K562 (cell line): ENCODE data around the gene OSBPL7. TPM values are rescaled to one million over a fixed set of nuclear protein-coding genes. Genes with fewer than 3 reads are reported as not detected.
A peak's percentile ranks its signal among the peaks of the same experiment; 100 is the strongest.

ENCODE experiments used
- AFF4 ChIP-seq: sonication (generic); formaldehyde crosslinking; IDR thresholded peaks from 2 replicates; pipeline ENCODE4 v1.8.0; 2023; ENCODE audit warnings: mild to moderate bottlenecking, missing genetic modification reagents
- ATF1 ChIP-seq, 2 experiments: fragments of 450-650 bp in 1 of 2; IDR thresholded peaks; 2 replicates each; pipeline ENCODE4 v1.6.1; 2016; ENCODE audit warnings: missing compliant biosample characterization in 1 of 2, missing genetic modification characterization in 1 of 2
- BDP1 ChIP-seq: IDR thresholded peaks from 3 replicates; pipeline ENCODE4 v1.6.1; 2011; ENCODE audit not compliant: insufficient read length, insufficient read depth
- GATAD2B ChIP-seq: fragments of 450-650 bp; IDR thresholded peaks from 2 replicates; pipeline ENCODE4 v1.6.1; 2017; ENCODE audit warnings: mild to moderate bottlenecking, borderline replicate concordance
- HCFC1 ChIP-seq: IDR thresholded peaks from 2 replicates; pipeline ENCODE4 v1.6.1; 2012; ENCODE audit warnings: low read depth, low read length, improper control_type of control experiment
- MAX ChIP-seq: sonication (generic); formaldehyde crosslinking; IDR thresholded peaks from 2 replicates; pipeline ENCODE4 v1.9.0; 2022; ENCODE audit warnings: mild to moderate bottlenecking, missing genetic modification reagents
- MYNN ChIP-seq, 2 experiments: sonication (generic); formaldehyde crosslinking in 1 of 2; IDR thresholded peaks; 2 replicates each; pipeline versions ENCODE4 v1.5.0 to v1.6.1; 2016 to 2020; ENCODE audit warnings: antibody characterized with exemption in 1 of 2, missing genetic modification reagents in 1 of 2
- PML ChIP-seq: IDR thresholded peaks from 2 replicates; pipeline ENCODE4 v1.6.1; 2012; ENCODE audit warnings: low read length, inconsistent platforms
- SRF ChIP-seq, 2 experiments: fragments of 250-450, 450-650 bp in 1 of 2; sonication (Bioruptor Pico) in 1 of 2; sonication (generic) in 1 of 2; formaldehyde crosslinking; IDR thresholded peaks; 2 replicates each; pipeline versions ENCODE4 v1.5.0 to v1.5.1; 2020 to 2022; ENCODE audit warnings: mild to moderate bottlenecking in 1 of 2, missing genetic modification reagents in 1 of 2
- STAT6 ChIP-seq: sonication (generic); formaldehyde crosslinking; IDR thresholded peaks from 2 replicates; pipeline ENCODE4 v1.8.1; 2023; ENCODE audit warnings: mild to moderate bottlenecking, missing genetic modification reagents
- TBP ChIP-seq: optimal IDR thresholded peaks from 2 replicates; pipeline ENCODE3; 2011; ENCODE audit warnings: low read depth, low read length, improper control_type of control experiment
- ZFP1 ChIP-seq: fragments of 450-650 bp; formaldehyde crosslinking; IDR thresholded peaks from 2 replicates; pipeline ENCODE4 v1.4.0; 2020; ENCODE audit warnings: mild to moderate bottlenecking, mixed read lengths
- ZNF239 ChIP-seq: fragments of 250-450 bp; sonication (Bioruptor Pico); IDR thresholded peaks from 2 replicates; pipeline ENCODE4 v1.4.0; 2020; ENCODE audit warnings: mild to moderate bottlenecking
- ZNF316 ChIP-seq: fragments of 450-650 bp; IDR thresholded peaks from 2 replicates; pipeline ENCODE4 v1.6.1; 2016
- ZNF77 ChIP-seq: fragments of 250-450 bp; sonication (Bioruptor Pico); IDR thresholded peaks from 2 replicates; pipeline ENCODE4 v1.5.0; 2020
- polyA plus RNA-seq, 8 experiments: library from polyadenylated mRNA; depleted of rRNA in 4 of 8; stranded (reverse) in 5 of 8; unstranded in 3 of 8; fragments of >200 nt; fragmentation: Nextera tagmentation in 2 of 8; fragmentation: Illumina TruSeq in 1 of 8; extraction: Ambion mirVana in 2 of 8; extraction: Trizol in 1 of 8; gene quantifications; 2 replicates each; pipeline versions ENCODE4 v1.2.1 to v1.2.3, GENCODE V29; 2011 to 2014; ENCODE audit warnings: inconsistent platforms in 1 of 8, missing spikeins in 1 of 8
- total RNA-seq, 7 experiments: library from RNA; depleted of rRNA in 6 of 7; stranded (reverse); fragments of >200 nt in 6 of 7; fragmentation: Illumina TruSeq in 2 of 7; extraction: Trizol in 2 of 7; gene quantifications; 2 replicates each; pipeline versions ENCODE4 v1.2.1 to v1.2.3, GENCODE V29; 2011 to 2021; ENCODE audit warnings: low replicate concordance in 1 of 7
- TF ChIP-seq, protein P1 (sequence below), 2 experiments: IDR thresholded peaks; 2 replicates each; pipeline ENCODE4 v1.6.1; 2012; ENCODE audit warnings: improper control_type of control experiment in 2 of 2, low read depth in 2 of 2, low read length in 2 of 2, borderline replicate concordance in 1 of 2

OSBPL7 gene
- total and polyA plus RNA-seq, 9 of the 15 experiments (the other 6 are each of a cell fraction or from before 2014, with no cell fraction given) = 0.32 to 11.9 (median 5.8) TPM

DNA sequence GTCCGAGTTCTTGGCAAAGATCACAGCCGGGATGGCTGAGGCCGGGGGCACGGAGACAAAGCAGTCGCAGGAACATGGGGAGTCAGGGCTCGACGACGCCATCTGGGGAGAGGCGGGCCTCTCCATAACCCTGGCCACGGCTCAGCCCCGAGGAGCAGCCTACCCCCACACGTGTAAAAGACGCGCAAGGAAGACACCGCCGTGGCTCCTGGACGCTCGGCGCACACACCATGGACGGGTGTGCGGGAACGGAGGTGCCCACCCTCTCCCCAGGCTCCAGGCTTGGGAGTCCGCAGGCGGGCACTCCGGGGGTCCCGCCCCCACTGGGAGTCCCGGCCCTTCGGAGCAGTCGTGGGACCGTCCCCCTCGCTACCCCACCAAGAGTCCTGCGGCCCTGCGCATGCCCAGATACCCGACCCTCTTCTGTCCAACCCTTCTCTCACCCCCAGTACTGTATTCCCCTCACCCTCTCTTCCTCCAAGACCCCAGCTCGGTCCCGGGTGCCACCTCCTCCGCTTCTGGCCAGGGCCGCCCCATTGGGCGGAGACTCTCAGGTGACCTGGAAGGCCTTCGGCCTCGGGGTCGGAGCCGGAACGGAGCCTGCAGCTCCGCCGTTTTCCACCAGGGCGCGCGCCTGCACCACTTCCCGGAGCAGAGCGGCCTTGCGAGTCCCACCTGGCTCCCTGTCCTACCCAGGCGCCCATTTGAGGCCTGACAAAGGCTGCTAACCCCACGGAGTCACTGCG is 19.3 kb upstream of the OSBPL7 start, which contains the start of gene SCRN2 (continued):
- TF ChIP-seq, protein P1, sequence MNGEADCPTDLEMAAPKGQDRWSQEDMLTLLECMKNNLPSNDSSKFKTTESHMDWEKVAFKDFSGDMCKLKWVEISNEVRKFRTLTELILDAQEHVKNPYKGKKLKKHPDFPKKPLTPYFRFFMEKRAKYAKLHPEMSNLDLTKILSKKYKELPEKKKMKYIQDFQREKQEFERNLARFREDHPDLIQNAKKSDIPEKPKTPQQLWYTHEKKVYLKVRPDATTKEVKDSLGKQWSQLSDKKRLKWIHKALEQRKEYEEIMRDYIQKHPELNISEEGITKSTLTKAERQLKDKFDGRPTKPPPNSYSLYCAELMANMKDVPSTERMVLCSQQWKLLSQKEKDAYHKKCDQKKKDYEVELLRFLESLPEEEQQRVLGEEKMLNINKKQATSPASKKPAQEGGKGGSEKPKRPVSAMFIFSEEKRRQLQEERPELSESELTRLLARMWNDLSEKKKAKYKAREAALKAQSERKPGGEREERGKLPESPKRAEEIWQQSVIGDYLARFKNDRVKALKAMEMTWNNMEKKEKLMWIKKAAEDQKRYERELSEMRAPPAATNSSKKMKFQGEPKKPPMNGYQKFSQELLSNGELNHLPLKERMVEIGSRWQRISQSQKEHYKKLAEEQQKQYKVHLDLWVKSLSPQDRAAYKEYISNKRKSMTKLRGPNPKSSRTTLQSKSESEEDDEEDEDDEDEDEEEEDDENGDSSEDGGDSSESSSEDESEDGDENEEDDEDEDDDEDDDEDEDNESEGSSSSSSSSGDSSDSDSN (IDR thresholded peaks at IDR 0.05; ENCODE audit: borderline replicate concordance in 1 of 2, low read depth in 2 of 2, low read length in 2 of 2) = peak in 1 of 2 experiments; percentile 59; a peak in 2 of 4 replicates
- TF ChIP-seq ZNF239 (CRISPR knock-in tag) (no peak), ZFP1 (no peak), MYNN (IDR thresholded peaks at IDR 0.05) (no peak; the same call in 1 of the 2 replicates), MYNN (CRISPR knock-in tag; IDR thresholded peaks at IDR 0.05) (no peak), ATF1 (CRISPR knock-in tag; IDR thresholded peaks at IDR 0.05) (no peak), ATF1 (tag; IDR thresholded peaks at IDR 0.05) (peak; percentile 52), AFF4 (0 out of 2 replicates have a peak, but pooled peaks have one; percentile 53), TBP (no peak), ZNF77 (CRISPR knock-in tag) (no peak), HCFC1 (no peak), MAX (CRISPR knock-in tag) (no peak; the same call in 1 of the 2 replicates), GATAD2B (no peak; the same call in 1 of the 2 replicates), PML (0 out of 2 replicates have a peak, but pooled peaks have one; percentile 54), BDP1 (no peak), SRF (CRISPR knock-in tag; IDR thresholded peaks at IDR 0.05) (peak in 1 of 2 experiments; percentile 64; a peak in 2 of 4 replicates), STAT6 (no peak), ZNF316 (no peak)
